Measurements from ENCODE around the gene ADI1.

GRCh38 chr2:3518496-3519254, 656 bp downstream of the ADI1 start:
- TF ChIP-seq, protein P1, sequence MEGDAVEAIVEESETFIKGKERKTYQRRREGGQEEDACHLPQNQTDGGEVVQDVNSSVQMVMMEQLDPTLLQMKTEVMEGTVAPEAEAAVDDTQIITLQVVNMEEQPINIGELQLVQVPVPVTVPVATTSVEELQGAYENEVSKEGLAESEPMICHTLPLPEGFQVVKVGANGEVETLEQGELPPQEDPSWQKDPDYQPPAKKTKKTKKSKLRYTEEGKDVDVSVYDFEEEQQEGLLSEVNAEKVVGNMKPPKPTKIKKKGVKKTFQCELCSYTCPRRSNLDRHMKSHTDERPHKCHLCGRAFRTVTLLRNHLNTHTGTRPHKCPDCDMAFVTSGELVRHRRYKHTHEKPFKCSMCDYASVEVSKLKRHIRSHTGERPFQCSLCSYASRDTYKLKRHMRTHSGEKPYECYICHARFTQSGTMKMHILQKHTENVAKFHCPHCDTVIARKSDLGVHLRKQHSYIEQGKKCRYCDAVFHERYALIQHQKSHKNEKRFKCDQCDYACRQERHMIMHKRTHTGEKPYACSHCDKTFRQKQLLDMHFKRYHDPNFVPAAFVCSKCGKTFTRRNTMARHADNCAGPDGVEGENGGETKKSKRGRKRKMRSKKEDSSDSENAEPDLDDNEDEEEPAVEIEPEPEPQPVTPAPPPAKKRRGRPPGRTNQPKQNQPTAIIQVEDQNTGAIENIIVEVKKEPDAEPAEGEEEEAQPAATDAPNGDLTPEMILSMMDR (IDR thresholded peaks at IDR 0.05 in 8 of 11, conservative IDR thresholded peaks at IDR 0.05 in 3 of 11), result no peak
- TF ChIP-seq POLR2A (IDR thresholded peaks at IDR 0.05) (peak in 2 of 3 donors; percentile 52 to 85), POLR2AphosphoS5 (IDR thresholded peaks at IDR 0.05) (peak; percentile 96 to 97 (median 96))

Measured in spleen (tissue), 7 donors.